GM23248 (cell line): ENCODE data around the gene POLA1. TPM values are rescaled to one million over a fixed set of nuclear protein-coding genes. Genes with fewer than 3 reads are reported as not detected.

ENCODE experiments used
- DNase-seq: peaks from one replicate; pipeline ENCODE4 v3.0.0-alpha.2; 2015
- H2AFZ ChIP-seq: fragments of 200-600 bp; sonication (generic); 2 replicates; pipeline ENCODE4 v1.6.1; 2016; ENCODE audit warnings: antibody characterized with exemption
- H3F3A ChIP-seq: fragments of 200-600 bp; sonication (generic); 2 replicates; pipeline ENCODE4 v1.6.1; 2016; ENCODE audit warnings: mild to moderate bottlenecking, antibody characterized with exemption, mixed run types; ENCODE audit not compliant: insufficient read depth
- H3K27ac ChIP-seq: fragments of 200-600 bp; sonication (generic); 2 replicates; pipeline ENCODE4 v1.5.1; 2016; ENCODE audit warnings: mild to moderate bottlenecking
- H3K27me3 ChIP-seq: fragments of 200-600 bp; sonication (generic); replicated peaks from 2 replicates; pipeline ENCODE4 v1.6.1; 2016; ENCODE audit warnings: mild to moderate bottlenecking; ENCODE audit not compliant: insufficient read depth
- H3K36me3 ChIP-seq: fragments of 200-600 bp; sonication (generic); 2 replicates; pipeline ENCODE4 v1.6.1; 2016; ENCODE audit warnings: low read depth, mild to moderate bottlenecking
- H3K4me1 ChIP-seq: fragments of 200-600 bp; sonication (generic); 2 replicates; pipeline ENCODE4 v1.6.1; 2016; ENCODE audit warnings: mild to moderate bottlenecking; ENCODE audit not compliant: insufficient read depth
- H3K4me2 ChIP-seq: fragments of 200-600 bp; sonication (generic); one replicate; pipeline ENCODE4 v1.6.1; 2016; ENCODE audit warnings: mild to moderate bottlenecking; ENCODE audit not compliant: unreplicated experiment
- H3K4me3 ChIP-seq: fragments of 200-600 bp; sonication (generic); 2 replicates; pipeline ENCODE4 v1.5.1; 2016; ENCODE audit warnings: mild to moderate bottlenecking
- H3K79me2 ChIP-seq: fragments of 200-600 bp; sonication (generic); 2 replicates; pipeline ENCODE4 v1.6.1; 2016; ENCODE audit warnings: mild to moderate bottlenecking; ENCODE audit not compliant: insufficient read depth
- H3K9ac ChIP-seq: fragments of 200-600 bp; sonication (generic); 2 replicates; pipeline ENCODE4 v1.6.1; 2016; ENCODE audit warnings: mild to moderate bottlenecking
- H3K9me2 ChIP-seq: fragments of 200-600 bp; sonication (generic); 2 replicates; pipeline ENCODE4 v1.6.1; 2016; ENCODE audit warnings: mixed run types, mild to moderate bottlenecking, moderate library complexity; ENCODE audit not compliant: insufficient read depth
- H3K9me3 ChIP-seq: fragments of 200-600 bp; sonication (generic); one replicate; pipeline ENCODE4 v1.6.1; 2017; ENCODE audit warnings: low read depth
- H4K20me1 ChIP-seq: fragments of 200-600 bp; sonication (generic); 2 replicates; pipeline ENCODE4 v1.6.0; 2016; ENCODE audit not compliant: insufficient read depth
- EZH2 ChIP-seq: fragments of 200-600 bp; sonication (generic); IDR thresholded peaks from 2 replicates; pipeline ENCODE4 v1.6.1; 2018; ENCODE audit warnings: antibody characterized with exemption, mild to moderate bottlenecking; ENCODE audit not compliant: insufficient read depth, poor library complexity, severe bottlenecking
- EZH2phosphoT487 ChIP-seq: fragments of 200-600 bp; sonication (generic); IDR thresholded peaks from 2 replicates; pipeline ENCODE4 v1.6.1; 2018; ENCODE audit warnings: antibody characterized with exemption, moderate library complexity, mild to moderate bottlenecking, low read depth; ENCODE audit not compliant: insufficient read depth
- WGBS, 2 experiments: methylation state at CpG; one replicate each; pipeline ENCODE4 v1.1.6; 2015 to 2017; ENCODE audit warnings: low lambda C conversion rate in 2 of 2, low coverage in 1 of 2; ENCODE audit errors: missing lambda C conversion rate in 2 of 2; 5-methylcytosine and 5-hydroxymethylcytosine counted together
- in situ Hi-C: fragments of 300-500 bp; cut with MboI; formaldehyde crosslinking; loops from 2 replicates; pipeline ENCODE4 v1.15.0; 2020
- polyA plus RNA-seq: library from polyadenylated mRNA; unstranded; fragments of >200 nt; fragmentation: Nextera tagmentation; extraction: Ambion mirVana; gene quantifications from 2 replicates; pipeline ENCODE4 v1.2.1, GENCODE V29; 2016
- total RNA-seq: library from RNA; depleted of rRNA; stranded (reverse); fragments of >200 nt; shearing (Covaris generic); gene quantifications from 2 replicates; pipeline ENCODE4 v1.2.3, GENCODE V29; 2014; rRNA removed

Gene POLA1
- total RNA-seq (6.7 and 9.0 TPM in 2 replicates), polyA plus RNA-seq (3.6 and 4.1 TPM in 2 replicates)

DNA sequence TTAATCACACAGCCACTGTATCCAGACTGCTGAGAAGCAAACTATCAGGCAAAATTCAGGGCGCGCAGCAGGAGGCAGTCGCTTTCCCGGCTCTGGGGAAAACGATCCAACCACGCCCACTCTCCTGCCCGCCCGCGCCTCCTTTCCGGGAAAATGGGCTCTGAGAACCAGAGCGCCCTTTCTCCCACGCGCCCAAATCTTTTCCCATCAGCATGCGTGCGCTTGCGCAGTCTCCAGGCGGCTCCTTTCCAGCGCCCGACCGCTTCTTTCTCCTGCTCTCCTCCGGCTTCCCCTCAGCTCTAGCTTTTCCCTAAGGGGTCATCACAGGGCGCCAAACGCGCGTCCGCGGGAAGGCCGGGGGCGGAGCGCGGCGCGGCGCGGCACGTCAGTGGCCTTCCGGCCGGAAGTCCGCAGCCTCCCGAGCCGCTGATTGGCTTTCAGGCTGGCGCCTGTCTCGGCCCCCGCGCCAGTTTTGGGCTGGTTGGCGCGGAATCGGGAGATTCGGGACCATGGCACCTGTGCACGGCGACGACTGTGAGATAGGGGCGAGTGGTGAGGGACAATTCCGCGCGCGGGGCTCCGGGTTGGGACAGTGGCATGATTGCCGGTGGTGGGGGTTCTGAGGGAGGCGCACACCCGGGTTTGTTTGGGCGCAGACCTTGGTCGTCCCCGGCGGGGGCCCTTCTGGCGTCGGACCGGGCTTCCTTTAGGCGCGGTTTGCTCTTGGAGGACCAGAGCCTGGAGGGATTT lies at the start of gene POLA1:
POLA1 (plus strand) TSS at position 466 of the 750 bp plus-strand sequence; CDS start at position 510, 44 bp downstream.
- Histone ChIP-seq H3K27ac (peak within 1 kb of the TSS; percentile 72), H3K27me3 (no peaks in the 10 kb centered on the region), H3K9me3 (no peaks in the 10 kb centered on the region), H3K9ac (peak within 1 kb of the TSS; percentile 91), H3K9me2 (no peaks in the 10 kb centered on the region), H2AFZ (peak within 1 kb of the TSS; percentile 92), H4K20me1 (no peaks in the 10 kb centered on the region), H3K36me3 (no peaks in the 10 kb centered on the region), H3K79me2 (peaks cover 48% of the 10 kb centered on the region), H3F3A (no peaks in the 10 kb centered on the region), H3K4me3 (peak within 1 kb of the TSS; percentile 89), H3K4me2 (peak within 1 kb of the TSS; percentile 88), H3K4me1 (no peaks in the 10 kb centered on the region)
- in situ Hi-C loops: no loop called here
- peak; percentile 94 for DNase-seq
- WGBS, 2 experiments: 0 to 1% methylated on average over 34 to 49 of the region's 70 CpGs
- TF ChIP-seq EZH2 (no peak), EZH2phosphoT487 (no peak)

- no peak overlapping the region for H3K4me2 ChIP-seq
- no peaks in the 10 kb centered on the region for H3K4me1 ChIP-seq
- no peak overlapping the region for H3K4me3 ChIP-seq
- no peak overlapping the region for H3K27ac ChIP-seq
- H3F3A ChIP-seq: no peaks in the 10 kb centered on the region
- no peaks in the 10 kb centered on the region for H3K9me3 ChIP-seq
- H3K9ac ChIP-seq: no peak overlapping the region
- H3K36me3 ChIP-seq: no peaks in the 10 kb centered on the region
- H2AFZ ChIP-seq: no peak overlapping the region
- in situ Hi-C loops: no loop called here
- H3K27me3 ChIP-seq: no peaks in the 10 kb centered on the region
- H3K9me2 ChIP-seq: no peaks in the 10 kb centered on the region
- no peaks in the 10 kb centered on the region for H4K20me1 ChIP-seq
- no peak for DNase-seq
- WGBS, 2 experiments: 33 to 34% methylated on average over 10 of the region's 10 CpGs
- H3K79me2 ChIP-seq: no peaks in the 10 kb centered on the region
- no peak for TF ChIP-seq EZH2phosphoT487
- TF ChIP-seq EZH2: no peak
Measured at GRCh38 chrX:24646006-24646405, 47.7 kb upstream of the POLA1 start.

GRCh38 chrX:24646745-24647182 lies 47.0 kb upstream of the POLA1 start:
- Histone ChIP-seq H3K27ac (no peak overlapping the region), H3K4me2 (peak overlapping the region; percentile 53), H3K9ac (no peak overlapping the region), H4K20me1 (no peaks in the 10 kb centered on the region), H3K27me3 (no peaks in the 10 kb centered on the region), H3K4me3 (peak overlapping the region; percentile 53), H3K9me2 (no peaks in the 10 kb centered on the region), H3F3A (no peaks in the 10 kb centered on the region), H3K4me1 (no peaks in the 10 kb centered on the region), H3K9me3 (no peaks in the 10 kb centered on the region), H3K79me2 (no peaks in the 10 kb centered on the region), H2AFZ (peak overlapping the region; percentile 60; the same call in 1 of the 2 replicates), H3K36me3 (no peaks in the 10 kb centered on the region)
- peak; percentile 13 for DNase-seq
- TF ChIP-seq EZH2 (no peak), EZH2phosphoT487 (no peak)
- 2 to 5% methylated on average over 11 to 13 of the region's 13 CpGs for WGBS, 2 experiments
- in situ Hi-C loops: no loop called here

DNA sequence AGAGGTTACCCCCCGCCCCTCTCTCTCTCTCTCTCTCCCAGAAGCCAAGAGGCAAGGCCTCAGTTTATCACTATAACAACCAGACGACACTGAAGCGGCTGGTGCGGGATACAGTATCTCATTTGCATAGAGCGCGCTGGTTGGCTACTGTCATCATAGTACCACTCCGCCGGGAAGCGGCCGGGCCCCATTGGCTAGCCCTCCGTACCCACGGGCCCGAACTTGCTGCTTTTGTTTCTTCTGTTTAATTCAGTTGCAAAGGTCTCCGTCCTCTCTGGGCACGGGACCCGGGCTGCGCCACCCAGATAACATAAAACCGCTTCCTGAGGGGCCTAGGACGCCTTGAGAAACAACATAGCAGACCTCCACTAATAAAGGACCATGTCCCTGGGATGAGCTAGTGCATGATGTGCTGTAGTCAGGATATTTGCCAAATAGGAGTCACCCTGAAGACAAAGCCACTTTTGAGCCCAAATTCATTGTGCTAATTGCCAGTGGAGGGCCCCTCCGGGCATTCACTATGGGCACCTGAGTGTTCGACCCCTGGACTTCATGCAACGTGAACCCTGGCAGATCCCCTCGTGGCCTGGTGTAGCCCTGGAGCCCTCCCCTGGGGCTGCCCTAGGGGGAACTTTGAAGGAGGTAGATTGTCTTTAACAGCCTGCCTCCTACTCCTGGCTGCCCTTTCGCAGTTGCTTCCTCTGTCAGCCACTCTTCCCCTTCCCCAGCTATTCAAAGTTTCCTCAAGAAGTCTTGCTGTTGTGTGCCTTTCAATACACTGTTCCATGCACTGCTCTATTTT lies 46.3 kb upstream of the POLA1 start, which contains the start of gene PCYT1B:
PCYT1B (minus strand) TSS at position 91 of the 802 bp plus-strand sequence. CDS start 242 bp downstream, outside the sequence.
- H3K4me2 ChIP-seq: peak within 1 kb of the TSS; percentile 53
- H3K27ac ChIP-seq: no peak within 1 kb of the TSS
- no peaks in the 10 kb centered on the region for H3K9me2 ChIP-seq
- DNase-seq: peak; percentile 61
- no peaks in the 10 kb centered on the region for H3K27me3 ChIP-seq
- peak within 1 kb of the TSS; percentile 60; the same call in 1 of the 2 replicates for H2AFZ ChIP-seq
- TF ChIP-seq EZH2phosphoT487: no peak
- TF ChIP-seq EZH2: no peak
- no peak within 1 kb of the TSS for H3K9ac ChIP-seq
- no peaks in the 10 kb centered on the region for H3K79me2 ChIP-seq
- no peaks in the 10 kb centered on the region for H3F3A ChIP-seq
- no peaks in the 10 kb centered on the region for H3K4me1 ChIP-seq
- 1 to 2% methylated on average over 20 to 21 of the region's 24 CpGs for WGBS, 2 experiments
- H4K20me1 ChIP-seq: no peaks in the 10 kb centered on the region
- no peaks in the 10 kb centered on the region for H3K9me3 ChIP-seq
- no peaks in the 10 kb centered on the region for H3K36me3 ChIP-seq
- in situ Hi-C loops: no loop called here
- H3K4me3 ChIP-seq: peak within 1 kb of the TSS; percentile 53
